Activated CD4-positive, alpha-beta T cell treated with anti-CD3 and anti-CD28 coated beads, Interleukin-2, Interleukin-4, amounts not matched to agents 100 ng/mL and 50 ng/mL, durations not matched to agents 16 hours and 8 hours (primary cell): ENCODE data around the gene TCF15.
"Not testable (repeated sequence)": the region's sequence is repeated elsewhere in the genome, so short reads cannot be mapped to it uniquely, and the experiment has no call there.

Source experiments
- DNase-seq: peaks from one replicate; pipeline ENCODE4 v3.0.0-alpha.2; 2020; ENCODE audit warnings: low spot score

TCF15 gene

GRCh38 chr20:642013-642397 lies 31.9 kb upstream of the TCF15 start:
- not testable (repeated sequence) for DNase-seq

GRCh38 chr20:641516-641875 lies 31.4 kb upstream of the TCF15 start:
- no peak for DNase-seq

- DNase-seq, result no peak
Observed at GRCh38 chr20:640674-641515, 30.8 kb upstream of the TCF15 start.

- no peak for DNase-seq
Observed at GRCh38 chr20:638579-638978, 28.5 kb upstream of the TCF15 start.

- DNase-seq, result no peak
Observed at GRCh38 chr20:637559-637958, 27.4 kb upstream of the TCF15 start.

- DNase-seq, result no peak
Observed at GRCh38 chr20:635893-636338, 25.8 kb upstream of the TCF15 start.

GRCh38 chr20:635028-635892 lies 25.2 kb upstream of the TCF15 start:
- DNase-seq, result no peak

- no peak for DNase-seq
Observed at GRCh38 chr20:634148-634925, 24.2 kb upstream of the TCF15 start.

GRCh38 chr20:631101-631500 lies 21.0 kb upstream of the TCF15 start:
- DNase-seq, result no peak

GRCh38 chr20:626579-626978 lies 16.5 kb upstream of the TCF15 start:
- no peak for DNase-seq

- DNase-seq, result no peak
Observed at GRCh38 chr20:625360-625932, 15.3 kb upstream of the TCF15 start.

- DNase-seq, result no peak
Observed at GRCh38 chr20:623704-624103, 13.6 kb upstream of the TCF15 start.

- no peak for DNase-seq
Observed at GRCh38 chr20:623021-623420, 12.9 kb upstream of the TCF15 start.

- DNase-seq, result no peak
Observed at GRCh38 chr20:622161-622560, 12.1 kb upstream of the TCF15 start.

GRCh38 chr20:621125-621756 lies 11.1 kb upstream of the TCF15 start:
- no peak for DNase-seq

- DNase-seq, result no peak
Observed at GRCh38 chr20:620246-620645, 10.1 kb upstream of the TCF15 start.

GRCh38 chr20:618980-619379 lies 8.9 kb upstream of the TCF15 start:
- DNase-seq, result no peak

GRCh38 chr20:617934-618690 lies 8.0 kb upstream of the TCF15 start:
- no peak for DNase-seq

GRCh38 chr20:615514-615913 lies 5.4 kb upstream of the TCF15 start:
- DNase-seq, result no peak

- DNase-seq, result no peak
Observed at GRCh38 chr20:611843-612185, 1.7 kb upstream of the TCF15 start.
